ENCODE results near the gene RAPGEF6.
A peak's percentile ranks its signal among the peaks of the same experiment; 100 is the strongest.
"Not testable (repeated sequence)": the region's sequence is repeated elsewhere in the genome, so short reads cannot be mapped to it uniquely, and the experiment has no call there.

The RAPGEF6 gene, protein sequence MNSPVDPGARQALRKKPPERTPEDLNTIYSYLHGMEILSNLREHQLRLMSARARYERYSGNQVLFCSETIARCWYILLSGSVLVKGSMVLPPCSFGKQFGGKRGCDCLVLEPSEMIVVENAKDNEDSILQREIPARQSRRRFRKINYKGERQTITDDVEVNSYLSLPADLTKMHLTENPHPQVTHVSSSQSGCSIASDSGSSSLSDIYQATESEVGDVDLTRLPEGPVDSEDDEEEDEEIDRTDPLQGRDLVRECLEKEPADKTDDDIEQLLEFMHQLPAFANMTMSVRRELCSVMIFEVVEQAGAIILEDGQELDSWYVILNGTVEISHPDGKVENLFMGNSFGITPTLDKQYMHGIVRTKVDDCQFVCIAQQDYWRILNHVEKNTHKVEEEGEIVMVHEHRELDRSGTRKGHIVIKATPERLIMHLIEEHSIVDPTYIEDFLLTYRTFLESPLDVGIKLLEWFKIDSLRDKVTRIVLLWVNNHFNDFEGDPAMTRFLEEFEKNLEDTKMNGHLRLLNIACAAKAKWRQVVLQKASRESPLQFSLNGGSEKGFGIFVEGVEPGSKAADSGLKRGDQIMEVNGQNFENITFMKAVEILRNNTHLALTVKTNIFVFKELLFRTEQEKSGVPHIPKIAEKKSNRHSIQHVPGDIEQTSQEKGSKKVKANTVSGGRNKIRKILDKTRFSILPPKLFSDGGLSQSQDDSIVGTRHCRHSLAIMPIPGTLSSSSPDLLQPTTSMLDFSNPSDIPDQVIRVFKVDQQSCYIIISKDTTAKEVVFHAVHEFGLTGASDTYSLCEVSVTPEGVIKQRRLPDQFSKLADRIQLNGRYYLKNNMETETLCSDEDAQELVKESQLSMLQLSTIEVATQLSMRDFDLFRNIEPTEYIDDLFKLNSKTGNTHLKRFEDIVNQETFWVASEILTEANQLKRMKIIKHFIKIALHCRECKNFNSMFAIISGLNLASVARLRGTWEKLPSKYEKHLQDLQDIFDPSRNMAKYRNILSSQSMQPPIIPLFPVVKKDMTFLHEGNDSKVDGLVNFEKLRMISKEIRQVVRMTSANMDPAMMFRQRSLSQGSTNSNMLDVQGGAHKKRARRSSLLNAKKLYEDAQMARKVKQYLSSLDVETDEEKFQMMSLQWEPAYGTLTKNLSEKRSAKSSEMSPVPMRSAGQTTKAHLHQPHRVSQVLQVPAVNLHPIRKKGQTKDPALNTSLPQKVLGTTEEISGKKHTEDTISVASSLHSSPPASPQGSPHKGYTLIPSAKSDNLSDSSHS (N-terminal part only)

DNA sequence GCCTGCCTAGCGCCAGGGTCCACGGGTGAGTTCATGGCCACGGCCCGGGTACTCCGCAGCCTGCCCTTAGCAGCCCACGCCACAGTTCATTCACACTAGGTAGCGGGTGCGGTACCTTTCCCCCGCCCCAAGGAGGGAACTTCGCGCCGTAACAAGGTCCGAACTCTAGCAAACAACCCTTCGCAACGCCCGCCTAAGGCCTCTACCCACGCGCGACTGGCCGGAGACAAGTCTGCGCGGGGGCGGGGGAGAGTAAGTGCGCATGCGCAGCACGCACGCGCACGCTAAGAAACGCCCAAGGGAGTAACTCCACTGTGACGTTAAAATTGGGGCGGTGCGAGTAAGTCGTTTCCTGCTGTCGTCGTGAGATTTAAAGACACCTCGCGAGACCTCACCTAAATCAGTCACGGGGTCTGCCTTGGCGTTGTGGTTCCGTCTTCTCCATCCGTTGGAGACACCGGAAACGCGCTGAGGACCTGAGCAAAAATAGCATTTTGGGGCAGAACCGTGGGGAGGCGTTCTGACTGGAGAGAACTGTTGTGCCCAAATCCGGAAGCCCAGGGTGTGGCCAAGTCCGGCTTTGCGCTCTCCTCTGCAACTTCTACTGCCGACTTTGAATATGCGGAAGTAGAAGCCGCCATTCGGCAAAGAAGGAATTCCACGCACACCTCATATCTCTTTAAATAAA is at the start of gene RAPGEF6:
RAPGEF6 (minus strand) TSS at position 234 of the 688 bp plus-strand sequence; CDS start at position 35, 199 bp downstream.
- peak; percentile 100 for DNase-seq (ENCODE audit: low read depth in 2 of 2)

DNA sequence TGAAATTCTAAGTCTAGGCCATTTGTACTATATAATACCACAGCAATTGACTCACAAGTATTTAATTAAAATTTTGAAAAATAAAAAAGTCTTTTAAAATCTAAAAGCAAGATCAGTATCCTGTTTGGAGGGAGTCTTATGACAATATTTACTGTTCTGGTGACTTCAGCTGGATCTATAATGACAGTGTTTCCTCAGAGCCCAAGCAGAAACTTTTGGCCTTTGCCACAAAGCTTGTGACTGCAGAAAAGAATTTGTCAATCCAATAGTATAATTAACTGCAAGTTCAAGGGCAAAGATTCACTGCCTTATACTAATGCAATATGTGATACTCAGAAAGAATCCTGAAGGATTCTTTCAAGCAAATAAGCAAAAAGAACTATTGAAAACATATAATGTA is 49.6 kb upstream of the RAPGEF6 start:
- DNase-seq (ENCODE audit: low read depth in 2 of 2) = no peak

DNA sequence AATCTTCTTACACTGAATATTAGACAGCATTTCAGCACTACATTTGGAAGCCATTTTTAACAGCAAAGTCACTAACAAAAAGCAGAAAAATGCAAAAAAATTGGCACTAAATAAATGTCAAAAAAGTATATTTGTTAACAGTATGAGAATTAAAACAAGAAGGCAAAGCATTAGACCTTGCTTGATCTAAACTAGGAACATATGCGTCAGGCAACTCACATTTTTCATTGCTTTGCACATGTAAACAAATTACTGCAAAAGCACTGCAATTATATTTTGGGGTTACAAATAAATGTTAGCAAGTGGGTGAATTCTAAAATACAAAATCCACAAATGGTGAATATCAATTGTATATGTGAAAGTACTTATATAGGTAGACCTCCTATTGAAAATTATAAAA is 49.0 kb upstream of the RAPGEF6 start:
- peak in 1 of 2 experiments; percentile 9 for DNase-seq (ENCODE audit: low read depth in 2 of 2)

DNA sequence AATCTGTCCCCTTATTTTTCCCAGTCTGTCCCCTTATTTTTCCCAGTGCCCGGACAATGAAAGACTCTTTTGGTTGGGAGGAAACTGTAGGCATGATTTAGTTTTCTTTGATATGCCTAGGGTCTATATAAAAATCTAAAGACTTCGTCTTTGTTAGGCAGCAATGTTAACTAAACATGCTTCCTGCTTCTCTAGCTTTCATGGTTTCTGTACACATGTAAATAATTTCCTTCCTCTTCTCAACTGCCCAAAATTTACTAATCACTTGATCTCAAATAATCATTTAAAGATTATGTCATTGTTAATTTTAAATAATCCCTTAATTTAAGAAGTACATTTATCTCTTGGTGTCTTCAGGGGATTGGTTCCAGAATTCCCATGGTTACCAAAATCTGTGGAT is 47.8 kb upstream of the RAPGEF6 start:
- no peak for DNase-seq (ENCODE audit: low read depth in 2 of 2)

DNA sequence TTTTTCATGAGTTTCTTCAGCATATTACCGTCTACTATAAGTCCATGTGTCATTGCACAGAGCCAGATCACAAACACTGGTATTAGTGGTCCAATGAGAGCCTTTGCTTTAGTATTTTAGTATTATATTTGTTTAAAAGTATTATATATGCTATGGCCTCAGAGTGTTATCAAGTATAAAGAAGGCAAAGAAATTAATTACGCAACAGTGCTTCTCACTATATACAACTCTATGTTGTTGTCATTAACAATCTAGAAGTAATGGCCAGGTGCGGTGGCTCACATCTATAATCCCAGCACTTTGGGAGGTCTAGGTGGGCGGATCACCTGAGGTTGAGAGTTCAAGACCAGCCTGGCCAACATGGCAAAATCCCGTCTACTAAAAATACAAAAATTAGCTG is 47.1 kb upstream of the RAPGEF6 start:
- DNase-seq (ENCODE audit: low read depth in 2 of 2) = no peak

DNA sequence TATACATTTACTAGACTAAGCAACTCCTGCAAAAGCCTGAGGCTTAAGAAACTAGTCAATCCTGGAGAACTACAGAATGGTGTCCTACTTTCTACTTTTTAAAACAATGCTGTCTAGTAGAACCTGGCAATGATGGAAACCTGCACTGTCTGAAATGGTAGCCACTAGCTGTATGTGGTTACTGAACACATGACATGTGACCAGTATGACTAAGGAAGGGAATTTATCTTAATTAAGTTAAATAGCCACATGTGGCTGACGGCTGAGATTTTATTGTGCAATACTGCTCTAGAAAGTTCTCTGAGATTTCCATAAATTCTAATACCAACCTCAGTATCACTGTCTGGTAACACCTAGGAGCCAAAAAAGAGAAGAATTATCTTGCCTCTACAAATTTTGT is 44.9 kb upstream of the RAPGEF6 start:
- peak; percentile 71 for DNase-seq (ENCODE audit: low read depth in 2 of 2)

DNA sequence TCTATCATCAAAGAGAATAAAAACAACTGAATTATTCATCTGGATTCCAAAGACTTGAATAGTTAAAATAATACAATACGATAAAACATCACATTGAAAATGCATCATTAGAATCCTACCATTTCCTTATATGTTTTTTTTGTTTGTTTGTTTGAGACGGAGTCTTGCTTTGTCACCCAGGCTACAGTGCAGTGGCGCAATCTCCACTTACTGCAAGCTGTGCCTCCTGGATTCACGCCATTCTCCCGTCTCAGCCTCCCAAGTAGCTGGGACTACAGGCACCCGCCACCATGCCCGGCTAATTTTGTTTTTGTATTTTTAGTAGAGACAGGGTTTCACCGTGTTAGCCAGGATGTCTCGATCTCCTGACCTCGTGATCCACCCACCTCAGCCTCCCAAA is 43.2 kb upstream of the RAPGEF6 start:
- not testable (repeated sequence) for DNase-seq (ENCODE audit: low read depth in 2 of 2)

DNA sequence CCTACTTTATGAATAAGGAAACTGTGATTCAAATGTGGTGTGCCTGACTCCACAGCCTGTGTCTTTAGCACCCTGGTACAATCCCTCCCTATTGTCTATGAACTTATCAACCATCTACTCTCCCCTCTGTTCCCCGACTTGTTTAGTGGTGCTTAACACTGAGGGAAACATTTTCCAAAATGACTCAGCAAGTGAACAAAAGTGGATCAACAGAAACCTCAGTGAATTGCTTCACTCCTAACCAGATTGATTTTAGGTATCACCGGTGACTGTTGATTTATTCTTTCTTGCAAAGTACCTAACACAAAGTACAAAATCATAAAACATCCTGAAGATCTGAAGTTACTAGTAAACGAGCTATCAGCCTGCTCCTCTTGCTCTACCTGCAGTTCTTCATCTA is 42.1 kb upstream of the RAPGEF6 start:
- DNase-seq (ENCODE audit: low read depth in 2 of 2) = no peak

DNA sequence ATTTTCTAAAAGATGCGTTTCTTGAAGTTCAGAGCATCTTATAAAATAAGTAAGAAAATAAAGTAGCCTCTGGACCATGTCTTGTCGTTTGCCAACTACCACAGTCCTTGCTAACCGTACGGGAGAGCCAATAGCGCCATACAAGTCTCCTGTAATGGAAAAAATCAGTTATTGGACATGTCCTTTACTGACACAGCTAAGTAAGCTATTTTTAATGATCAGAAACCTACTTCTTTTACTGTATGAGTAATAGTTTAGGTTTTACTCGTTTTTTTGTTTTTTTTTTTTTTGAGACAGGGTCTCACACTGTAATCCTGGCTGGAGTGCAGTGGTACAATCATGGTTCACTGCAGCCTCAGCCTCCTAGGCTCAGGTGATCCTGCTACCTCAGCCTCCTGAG is 37.7 kb upstream of the RAPGEF6 start:
- no peak for DNase-seq (ENCODE audit: low read depth in 2 of 2)

DNA sequence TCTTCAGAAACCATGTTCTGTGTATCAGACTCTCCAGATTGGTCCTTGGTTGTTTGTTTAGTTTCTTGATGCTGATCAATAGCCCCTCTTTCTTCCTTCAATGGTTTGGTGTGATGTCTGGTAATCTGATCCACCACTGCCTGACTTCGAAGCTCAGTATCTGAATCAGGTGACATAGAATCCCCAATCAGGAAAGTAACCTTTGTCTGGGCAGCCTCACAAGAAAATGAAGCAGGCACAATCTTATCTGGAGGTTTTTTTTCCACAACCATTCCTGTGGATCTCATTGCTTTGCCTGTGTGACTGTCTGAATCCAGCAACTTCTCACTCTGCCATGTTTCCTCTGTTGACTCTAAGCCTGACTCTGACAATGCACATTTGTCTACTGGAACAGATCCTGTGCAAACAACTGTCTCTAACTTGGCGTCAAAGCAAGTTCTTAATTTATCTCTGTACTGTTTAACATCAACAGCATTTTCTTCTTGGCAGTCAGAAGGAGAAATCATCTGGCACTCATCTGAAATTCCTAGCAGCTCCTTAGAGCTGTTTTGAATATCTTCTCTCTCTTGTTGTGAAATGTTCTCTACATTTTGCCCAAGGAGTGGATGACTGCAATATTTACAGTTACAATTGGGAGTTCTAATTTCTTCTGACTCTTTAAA is 37.1 kb upstream of the RAPGEF6 start:
- DNase-seq (ENCODE audit: low read depth in 2 of 2) = peak; percentile 76 to 77

DNA sequence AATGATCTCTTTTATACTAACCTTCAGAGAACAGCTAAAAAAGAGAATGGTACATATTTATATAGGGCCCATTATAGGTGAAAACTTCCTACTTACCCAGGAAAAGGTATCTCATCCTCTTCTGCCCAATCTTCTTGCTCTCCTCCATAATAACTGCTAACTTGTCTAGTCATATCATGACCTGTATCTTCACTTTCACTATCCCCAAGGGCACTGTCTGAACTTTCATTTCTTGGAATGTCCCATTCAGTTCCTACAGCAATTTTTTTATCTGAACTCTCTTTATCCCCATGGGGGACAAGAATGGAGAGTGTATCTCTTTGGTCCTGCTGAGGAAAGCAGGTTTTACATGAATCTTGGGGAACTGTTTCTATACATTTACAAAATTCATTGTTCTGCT is 36.4 kb upstream of the RAPGEF6 start:
- no peak for DNase-seq (ENCODE audit: low read depth in 2 of 2)

DNA sequence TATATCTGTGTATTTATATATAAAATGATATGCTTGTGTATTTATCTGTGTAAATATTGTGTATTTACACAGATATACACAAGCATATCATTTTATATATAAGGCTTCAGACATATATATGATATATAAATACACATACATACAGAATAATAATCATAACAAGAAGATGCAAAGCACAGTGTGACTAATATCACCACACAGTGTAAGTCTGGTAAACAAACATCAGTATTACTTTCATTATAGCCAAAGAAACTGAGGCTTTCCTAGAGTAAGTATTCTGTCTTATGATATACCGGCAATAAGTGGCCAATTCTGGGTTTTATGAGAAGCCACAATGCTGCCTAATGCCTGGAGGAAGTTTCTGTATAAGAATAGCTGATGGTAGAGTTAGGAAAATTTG is 29.9 kb upstream of the RAPGEF6 start:
- no peak for DNase-seq (ENCODE audit: low read depth in 2 of 2)

DNA sequence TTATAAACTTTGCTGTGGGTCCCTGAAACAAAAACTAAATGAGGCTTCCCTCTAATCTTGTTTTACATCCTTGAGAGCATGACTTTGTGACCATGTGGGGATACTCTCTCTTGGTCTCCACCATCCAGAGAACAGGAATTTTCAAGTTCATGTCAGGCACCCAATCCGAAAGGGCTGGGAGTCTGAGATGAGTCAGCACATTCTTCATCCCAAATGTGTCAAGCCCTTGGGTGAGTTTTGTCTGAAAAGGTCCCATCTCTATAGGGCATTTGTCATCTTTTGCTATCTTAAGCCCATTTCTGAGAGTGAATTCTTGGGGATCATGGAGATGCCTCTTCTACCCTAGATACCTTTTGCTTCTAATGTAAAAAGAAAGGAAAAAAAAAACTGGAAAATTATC is 26.9 kb upstream of the RAPGEF6 start:
- no peak for DNase-seq (ENCODE audit: low read depth in 2 of 2)

DNA sequence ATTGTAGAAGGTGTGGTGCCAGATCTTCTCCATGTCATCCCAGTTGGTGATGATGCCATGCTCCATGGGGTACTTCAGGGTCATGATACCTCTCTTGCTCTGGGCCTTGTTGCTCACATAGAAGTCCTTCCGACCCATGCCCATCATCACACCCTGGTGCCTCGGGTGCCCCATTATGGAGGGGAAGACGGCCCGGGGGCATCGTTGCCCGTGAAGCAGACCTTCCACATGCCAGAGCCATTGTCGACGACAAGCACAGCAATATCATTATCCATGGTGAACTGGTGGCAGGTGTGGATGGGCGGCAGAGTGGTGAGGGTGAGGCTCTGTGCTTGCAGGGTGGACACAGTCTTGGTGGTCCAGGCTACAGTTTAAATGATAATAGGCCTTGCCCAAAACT is 24.8 kb upstream of the RAPGEF6 start:
- DNase-seq (ENCODE audit: low read depth in 2 of 2) = no peak

DNA sequence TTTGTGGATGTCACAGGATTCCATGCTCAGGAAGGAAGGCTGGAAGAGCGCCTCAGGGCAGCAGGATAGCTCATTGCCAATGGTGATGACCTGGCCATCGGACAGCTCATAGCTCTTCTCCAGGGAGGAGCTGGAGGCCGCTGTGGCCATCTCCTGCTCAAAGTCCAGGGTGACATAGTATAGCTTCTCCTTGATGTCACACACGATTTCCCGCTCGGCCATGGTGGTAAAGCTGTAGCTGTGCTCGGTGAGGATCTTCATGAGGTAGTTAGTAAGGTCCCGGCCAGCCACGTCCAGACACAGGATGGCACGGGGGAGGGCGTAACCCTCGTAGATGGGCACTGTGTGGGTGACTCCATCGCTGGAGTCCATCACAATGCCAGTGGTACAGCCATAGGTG is 24.3 kb upstream of the RAPGEF6 start:
- DNase-seq (ENCODE audit: low read depth in 2 of 2) = no peak

DNA sequence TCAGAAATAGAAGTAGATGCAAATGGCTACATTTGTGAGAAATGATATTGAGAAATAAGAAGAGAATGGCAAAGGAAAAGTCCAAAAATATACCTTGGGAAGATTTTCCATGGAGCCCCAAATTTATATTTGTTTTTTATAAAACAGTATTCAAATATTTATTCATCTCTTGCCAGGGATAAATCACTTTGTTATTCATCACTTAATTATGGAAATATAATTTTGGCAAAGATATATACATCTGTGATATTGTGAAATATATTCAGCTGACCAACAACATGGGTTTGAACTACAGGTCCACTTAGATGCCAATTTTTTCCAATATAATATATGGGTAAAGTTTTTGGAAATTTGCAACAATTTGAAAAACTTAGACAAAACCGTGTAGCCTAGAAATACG is 19.7 kb upstream of the RAPGEF6 start:
- DNase-seq (ENCODE audit: low read depth in 2 of 2) = no peak

DNA sequence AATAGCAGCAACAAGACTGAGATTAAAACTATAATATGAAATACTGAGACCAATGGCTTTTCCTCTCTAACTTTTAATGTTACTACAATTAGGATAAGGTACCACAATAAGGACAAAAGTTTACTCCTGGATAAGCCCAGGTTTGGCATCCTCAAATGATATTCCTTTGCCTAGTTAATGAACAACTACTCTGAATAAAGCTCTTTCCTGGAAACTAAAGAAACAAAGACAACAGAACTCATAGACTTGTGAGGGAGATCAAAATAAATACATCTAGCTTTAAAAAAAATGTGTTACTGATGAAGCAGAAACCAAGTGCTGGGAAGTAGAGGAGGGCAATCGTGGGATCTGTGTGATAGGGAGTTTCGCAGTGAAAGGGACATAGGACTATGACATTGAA is 19.3 kb upstream of the RAPGEF6 start:
- no peak for DNase-seq (ENCODE audit: low read depth in 2 of 2)

DNA sequence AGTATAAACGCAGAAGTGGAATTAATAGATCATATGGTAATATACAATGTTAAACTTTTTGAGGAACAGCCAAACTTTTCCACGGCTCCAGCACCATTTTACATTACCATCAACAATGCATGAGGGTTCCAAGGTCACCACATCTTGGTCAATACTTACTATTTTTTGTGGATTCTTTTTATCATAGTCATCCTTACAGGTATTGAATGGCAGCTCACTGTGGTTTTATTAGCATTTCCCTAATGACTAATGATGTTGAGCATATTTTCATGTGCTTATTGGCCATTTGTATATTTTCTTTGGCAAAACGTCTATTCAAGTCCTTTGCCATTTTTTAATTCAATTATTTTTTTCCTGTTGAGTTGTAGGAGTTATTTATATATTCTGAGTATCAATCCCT is 14.1 kb upstream of the RAPGEF6 start:
- DNase-seq (ENCODE audit: low read depth in 2 of 2) = no peak

DNA sequence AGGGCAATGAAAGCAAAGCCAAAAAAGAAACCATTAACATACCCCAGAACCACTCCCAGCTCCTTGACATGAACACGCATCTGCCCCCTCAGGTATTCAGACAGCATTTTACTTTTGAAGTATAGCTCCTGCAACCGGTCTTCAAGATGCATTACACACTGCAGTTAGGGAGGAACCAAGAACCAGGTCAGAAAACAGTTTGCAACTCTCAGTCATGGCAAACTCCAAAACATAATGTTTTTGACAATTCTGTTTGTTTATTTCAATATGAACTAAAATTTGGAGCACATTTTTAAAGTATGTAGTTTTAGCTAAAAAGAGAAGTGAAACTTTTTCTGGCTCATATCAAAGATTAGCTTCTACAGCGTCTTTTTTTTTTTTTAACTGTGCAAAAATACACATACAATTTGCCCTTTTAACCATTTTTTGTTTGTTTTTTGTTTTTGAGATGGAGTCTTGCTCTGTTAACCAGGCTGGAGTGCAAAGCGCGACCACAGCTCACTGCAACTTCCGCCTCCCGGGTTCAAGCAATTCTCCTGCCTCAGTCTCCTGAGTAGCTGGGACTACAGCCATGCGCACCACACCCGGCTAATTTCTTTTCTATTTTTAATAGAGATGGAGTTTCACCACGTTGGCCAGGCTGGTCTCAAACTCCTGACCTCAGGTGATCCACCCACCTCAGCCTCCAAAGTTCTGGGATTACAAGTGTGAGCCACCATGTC is 12.2 kb upstream of the RAPGEF6 start:
- DNase-seq (ENCODE audit: low read depth in 2 of 2) = no peak

DNA sequence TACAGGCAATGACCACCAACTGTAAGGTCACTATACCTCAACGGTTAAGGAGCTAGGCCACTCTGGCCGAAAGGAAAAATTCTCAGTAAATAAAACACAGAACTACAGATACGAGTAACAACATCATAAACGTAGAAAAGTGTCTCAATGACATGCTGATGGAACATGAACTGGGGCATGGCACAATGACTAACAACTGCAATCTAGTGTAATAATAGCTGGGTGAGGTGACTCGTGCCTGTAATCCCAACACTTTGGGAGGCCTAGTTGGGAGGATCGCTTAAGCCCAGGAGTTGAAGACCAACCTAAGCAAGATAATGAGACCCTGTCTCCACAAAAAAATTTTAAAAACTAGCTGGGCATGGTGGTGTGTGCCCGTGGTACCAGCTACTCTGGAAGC is 9.8 kb upstream of the RAPGEF6 start:
- DNase-seq (ENCODE audit: low read depth in 2 of 2) = no peak
